GM23338 (cell line): ENCODE results near the gene NDUFB6.

Experiments used
- EZH2phosphoT487 ChIP-seq: fragments of 200-600 bp; sonication (generic); IDR thresholded peaks from one replicate; pipeline ENCODE4 v1.8.1; 2018; ENCODE audit warnings: antibody characterized with exemption; ENCODE audit not compliant: unreplicated experiment
- JUNB ChIP-seq: IDR thresholded peaks from one replicate; pipeline ENCODE4 v1.6.1; 2016; ENCODE audit warnings: antibody characterized with exemption; ENCODE audit not compliant: unreplicated experiment
- STAT1 ChIP-seq: IDR thresholded peaks from one replicate; pipeline ENCODE4 v1.6.1; 2016; ENCODE audit warnings: antibody characterized with exemption; ENCODE audit not compliant: unreplicated experiment
- TF ChIP-seq, protein P1 (sequence below), 2 experiments: fragments of 200-600 bp in 1 of 2; sonication (generic) in 1 of 2; conservative IDR thresholded peaks; 2 replicates each; pipeline versions ENCODE4 v1.5.1 to v1.6.1; 2016 to 2017; ENCODE audit warnings: antibody characterized with exemption in 2 of 2, low read depth in 2 of 2, mild to moderate bottlenecking in 2 of 2, moderate library complexity in 1 of 2

DNA sequence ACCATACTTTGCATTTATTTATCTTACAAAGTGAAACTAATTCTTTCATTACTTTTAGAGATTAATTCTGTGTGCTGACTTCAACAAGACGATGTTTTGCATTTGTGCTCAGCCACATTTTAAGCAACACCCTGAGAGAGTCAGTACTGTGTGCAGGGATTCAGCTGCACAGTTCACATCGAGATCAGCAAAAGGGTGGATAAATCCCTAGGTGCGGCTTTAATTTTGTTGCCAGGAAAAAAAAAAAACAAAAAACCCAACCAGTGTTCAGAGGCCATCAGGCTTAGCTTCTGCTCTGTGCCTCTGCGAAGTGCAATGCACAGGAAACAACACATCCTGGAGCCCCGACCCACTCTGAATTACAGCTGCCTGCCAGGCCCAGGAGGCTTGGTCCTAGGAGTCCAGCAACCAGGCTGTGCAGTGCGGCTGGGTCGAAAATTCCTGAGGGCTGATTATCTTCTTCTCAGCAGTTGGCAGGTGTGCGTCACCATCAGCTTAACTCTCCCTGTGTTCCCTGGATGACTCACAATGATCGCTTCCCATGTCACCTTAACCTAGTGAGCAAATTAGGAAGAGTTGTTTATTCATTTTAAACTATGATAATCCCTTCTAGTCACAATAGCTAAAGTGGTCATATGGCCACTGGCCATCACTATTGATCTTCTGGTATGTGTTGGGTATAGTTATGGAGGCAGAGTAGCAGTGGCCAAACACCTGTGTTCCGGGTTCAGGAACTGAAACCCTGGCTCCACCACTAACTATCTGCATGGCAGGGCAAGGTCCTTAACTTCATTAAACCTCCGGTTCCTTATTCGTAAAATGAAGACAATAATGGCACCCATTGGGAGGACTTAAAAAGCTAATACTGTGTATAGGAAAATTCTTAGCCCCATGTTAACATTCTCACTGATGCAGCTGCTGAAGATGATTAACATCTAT is 31.2 kb upstream of the NDUFB6 start:
- TF ChIP-seq, protein P1, sequence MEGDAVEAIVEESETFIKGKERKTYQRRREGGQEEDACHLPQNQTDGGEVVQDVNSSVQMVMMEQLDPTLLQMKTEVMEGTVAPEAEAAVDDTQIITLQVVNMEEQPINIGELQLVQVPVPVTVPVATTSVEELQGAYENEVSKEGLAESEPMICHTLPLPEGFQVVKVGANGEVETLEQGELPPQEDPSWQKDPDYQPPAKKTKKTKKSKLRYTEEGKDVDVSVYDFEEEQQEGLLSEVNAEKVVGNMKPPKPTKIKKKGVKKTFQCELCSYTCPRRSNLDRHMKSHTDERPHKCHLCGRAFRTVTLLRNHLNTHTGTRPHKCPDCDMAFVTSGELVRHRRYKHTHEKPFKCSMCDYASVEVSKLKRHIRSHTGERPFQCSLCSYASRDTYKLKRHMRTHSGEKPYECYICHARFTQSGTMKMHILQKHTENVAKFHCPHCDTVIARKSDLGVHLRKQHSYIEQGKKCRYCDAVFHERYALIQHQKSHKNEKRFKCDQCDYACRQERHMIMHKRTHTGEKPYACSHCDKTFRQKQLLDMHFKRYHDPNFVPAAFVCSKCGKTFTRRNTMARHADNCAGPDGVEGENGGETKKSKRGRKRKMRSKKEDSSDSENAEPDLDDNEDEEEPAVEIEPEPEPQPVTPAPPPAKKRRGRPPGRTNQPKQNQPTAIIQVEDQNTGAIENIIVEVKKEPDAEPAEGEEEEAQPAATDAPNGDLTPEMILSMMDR (conservative IDR thresholded peaks at IDR 0.05; ENCODE audit: low read depth in 2 of 2) = no peak
- TF ChIP-seq STAT1 (no peak), EZH2phosphoT487 (no peak), JUNB (no peak)
